ENCODE results near the gene CHSY1. TPM values are rescaled to one million over a fixed set of nuclear protein-coding genes. Genes with fewer than 3 reads are reported as not detected.

The CHSY1 gene
- total RNA-seq, 6 experiments from 2014 or later: 4.9 to 12.6 (median 7.2) TPM

DNA sequence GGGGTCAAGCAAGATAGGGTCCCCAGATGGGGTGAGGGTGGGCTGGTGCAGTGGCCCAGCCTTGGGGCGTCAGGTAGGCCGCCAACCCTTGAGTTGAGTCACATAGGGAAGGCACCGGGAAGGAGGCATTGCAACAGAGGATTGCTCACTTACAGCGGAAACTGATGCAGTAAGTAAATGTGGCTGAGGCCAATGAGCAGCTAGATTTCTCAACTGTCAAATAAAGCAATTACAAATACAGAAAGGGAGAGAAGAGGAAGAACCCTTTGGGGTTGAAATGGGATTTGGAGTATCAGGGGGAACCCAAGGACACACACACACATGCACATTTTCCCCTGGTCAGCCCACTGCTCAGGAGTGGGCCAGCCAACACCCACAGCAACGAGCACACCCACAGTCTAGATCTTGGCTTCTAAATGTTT is 44.0 kb downstream of the CHSY1 start:
- intact Hi-C loops (cut with DNase I): no loop called here
- 64% methylated on average over 5 of the region's 5 CpGs for WGBS (ENCODE audit: insufficient coverage, low coverage, low lambda C conversion rate, missing lambda C conversion rate)
- H3K4me1 ChIP-seq: no peaks in the 10 kb centered on the region

DNA sequence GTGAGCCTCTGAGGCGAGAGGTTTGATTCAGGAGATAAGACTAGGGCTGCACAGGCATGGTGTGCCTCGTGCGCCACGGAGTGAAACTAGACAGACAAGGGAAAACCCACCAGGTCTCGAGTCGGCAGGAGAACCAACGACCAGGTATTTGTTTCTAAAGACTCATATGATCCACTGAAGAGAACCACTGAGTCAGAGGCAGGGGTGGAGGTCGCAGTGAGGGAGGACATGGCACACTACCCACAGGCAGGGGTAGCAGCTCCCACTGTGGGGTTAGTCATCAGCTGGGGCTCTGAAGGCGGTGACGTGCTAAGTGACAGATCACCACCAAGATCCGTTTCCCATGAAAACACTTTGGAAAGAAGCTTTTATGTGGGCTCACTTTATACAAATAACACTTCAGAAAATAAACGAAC is 45.7 kb downstream of the CHSY1 start:
- Histone ChIP-seq H3K4me3 (no peak overlapping the region), H3K36me3 (no peaks in the 10 kb centered on the region), H3K9me3 (no peaks in the 10 kb centered on the region), H3K27me3 (no peaks in the 10 kb centered on the region), H3K4me1 (no peaks in the 10 kb centered on the region), H3K27ac (no peak overlapping the region)
- intact Hi-C loops (cut with DNase I): no loop called here
- TF ChIP-seq, protein P1, sequence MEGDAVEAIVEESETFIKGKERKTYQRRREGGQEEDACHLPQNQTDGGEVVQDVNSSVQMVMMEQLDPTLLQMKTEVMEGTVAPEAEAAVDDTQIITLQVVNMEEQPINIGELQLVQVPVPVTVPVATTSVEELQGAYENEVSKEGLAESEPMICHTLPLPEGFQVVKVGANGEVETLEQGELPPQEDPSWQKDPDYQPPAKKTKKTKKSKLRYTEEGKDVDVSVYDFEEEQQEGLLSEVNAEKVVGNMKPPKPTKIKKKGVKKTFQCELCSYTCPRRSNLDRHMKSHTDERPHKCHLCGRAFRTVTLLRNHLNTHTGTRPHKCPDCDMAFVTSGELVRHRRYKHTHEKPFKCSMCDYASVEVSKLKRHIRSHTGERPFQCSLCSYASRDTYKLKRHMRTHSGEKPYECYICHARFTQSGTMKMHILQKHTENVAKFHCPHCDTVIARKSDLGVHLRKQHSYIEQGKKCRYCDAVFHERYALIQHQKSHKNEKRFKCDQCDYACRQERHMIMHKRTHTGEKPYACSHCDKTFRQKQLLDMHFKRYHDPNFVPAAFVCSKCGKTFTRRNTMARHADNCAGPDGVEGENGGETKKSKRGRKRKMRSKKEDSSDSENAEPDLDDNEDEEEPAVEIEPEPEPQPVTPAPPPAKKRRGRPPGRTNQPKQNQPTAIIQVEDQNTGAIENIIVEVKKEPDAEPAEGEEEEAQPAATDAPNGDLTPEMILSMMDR (IDR thresholded peaks at IDR 0.05): no peak
- TF ChIP-seq POLR2A (IDR thresholded peaks at IDR 0.05): no peak
- ATAC-seq: no peak
- 78% methylated on average over 12 of the region's 12 CpGs for WGBS (ENCODE audit: insufficient coverage, low coverage, low lambda C conversion rate, missing lambda C conversion rate)
- no peak for DNase-seq

More for the DNA sequence above, 44.0 kb downstream of the CHSY1 start:
- no peaks in the 10 kb centered on the region for H3K27me3 ChIP-seq
- ATAC-seq: peak; percentile 52 to 71 (median 54)
- DNase-seq: no peak
- no peaks in the 10 kb centered on the region for H3K9me3 ChIP-seq
- no peaks in the 10 kb centered on the region for H3K36me3 ChIP-seq
- TF ChIP-seq, protein P1 (IDR thresholded peaks at IDR 0.05): no peak
- no peak for TF ChIP-seq POLR2A (IDR thresholded peaks at IDR 0.05)
- no peak overlapping the region for H3K27ac ChIP-seq
- no peak overlapping the region for H3K4me3 ChIP-seq

DNA sequence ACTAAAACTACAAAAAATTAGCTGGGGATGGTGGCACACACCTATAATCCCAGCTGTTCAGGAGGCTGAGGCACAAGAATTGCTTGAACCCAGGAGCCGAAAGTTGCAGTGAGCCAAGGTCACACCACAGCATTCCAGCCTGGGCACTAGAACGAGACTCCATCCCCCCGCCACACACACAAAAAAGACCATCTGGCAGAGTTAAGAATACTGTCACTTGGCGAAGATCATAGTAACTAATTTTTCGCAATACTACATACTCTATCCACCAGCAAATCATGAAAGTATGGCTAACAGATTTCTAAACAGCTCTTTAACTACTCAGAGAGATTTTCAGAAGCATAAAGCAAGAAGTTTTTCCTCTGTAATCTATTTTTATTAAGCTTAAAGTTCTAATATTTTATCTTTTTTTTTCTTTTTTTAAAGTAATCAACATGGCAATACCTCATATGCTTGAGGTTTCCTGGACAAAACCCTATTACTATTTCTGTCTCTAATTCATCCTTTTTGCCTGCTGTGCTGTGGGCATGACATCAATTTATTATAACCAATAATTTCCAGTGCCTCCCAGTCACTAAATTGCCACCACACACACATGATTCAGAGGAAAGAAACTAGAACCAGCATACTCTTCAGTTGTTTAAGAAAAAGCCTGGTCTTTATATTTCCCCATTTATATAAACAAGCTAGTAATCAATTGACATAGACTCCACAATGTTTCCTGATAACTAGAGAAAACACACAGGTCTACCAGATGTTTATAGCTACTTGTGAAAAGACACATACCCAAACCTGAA is 46.9 kb downstream of the CHSY1 start:
- DNase-seq: no peak
- no peaks in the 10 kb centered on the region for H3K27me3 ChIP-seq
- H3K9me3 ChIP-seq: no peaks in the 10 kb centered on the region
- 88% methylated on average over 5 of the region's 5 CpGs for WGBS (ENCODE audit: insufficient coverage, low coverage, low lambda C conversion rate, missing lambda C conversion rate)
- intact Hi-C loops (cut with DNase I): no loop called here
- H3K4me3 ChIP-seq: no peak overlapping the region
- no peak overlapping the region for H3K27ac ChIP-seq
- no peak for TF ChIP-seq POLR2A (IDR thresholded peaks at IDR 0.05)
- TF ChIP-seq, protein P1 (IDR thresholded peaks at IDR 0.05): no peak
- H3K4me1 ChIP-seq: no peaks in the 10 kb centered on the region
- no peaks in the 10 kb centered on the region for H3K36me3 ChIP-seq
- ATAC-seq: no peak

DNA sequence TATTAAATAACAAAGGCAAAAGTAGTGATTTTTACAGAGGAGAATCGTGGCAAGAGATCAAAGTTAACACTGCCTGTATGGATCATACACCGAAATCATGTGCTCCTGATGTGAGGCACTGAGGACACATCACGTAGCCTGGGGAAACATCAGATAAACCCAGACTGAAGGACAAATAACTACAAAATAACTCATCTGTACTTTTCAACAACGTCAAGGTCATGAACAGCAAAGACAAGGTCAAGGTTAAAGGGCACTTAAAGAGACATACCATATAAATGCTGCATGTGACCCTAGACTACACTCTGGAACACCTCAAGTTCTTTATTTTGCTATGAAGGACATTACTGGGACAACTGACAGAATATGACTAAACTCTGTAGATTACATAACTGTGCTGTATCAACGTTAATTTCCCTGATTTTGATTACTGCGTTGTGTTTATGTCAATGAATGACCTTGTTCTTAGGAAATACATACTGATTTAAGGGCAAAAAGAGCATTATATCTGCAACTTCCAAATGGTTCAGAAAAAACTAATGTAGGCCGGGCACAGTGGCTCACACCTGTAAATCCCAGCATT is 48.1 kb downstream of the CHSY1 start:
- intact Hi-C loops (cut with DNase I): no loop called here
- WGBS (ENCODE audit: insufficient coverage, low coverage, low lambda C conversion rate, missing lambda C conversion rate): 45% methylated on average over 7 of the region's 7 CpGs
- DNase-seq (no peak), ATAC-seq (peak in 1 of 4 donors; percentile 8)
- TF ChIP-seq POLR2A (IDR thresholded peaks at IDR 0.05): no peak
- TF ChIP-seq, protein P1 (IDR thresholded peaks at IDR 0.05): no peak
- no peaks in the 10 kb centered on the region for H3K4me1 ChIP-seq
- H3K36me3 ChIP-seq: no peaks in the 10 kb centered on the region
- no peaks in the 10 kb centered on the region for H3K27me3 ChIP-seq
- H3K4me3 ChIP-seq: no peak overlapping the region
- H3K27ac ChIP-seq: no peak overlapping the region
- H3K9me3 ChIP-seq: no peaks in the 10 kb centered on the region

Measured in right lobe of liver (tissue), 6 donors.